ENCODE data around the gene C1orf210.

The C1orf210 gene

GRCh38 chr1:43319288-43319687 is 33.9 kb upstream of the C1orf210 start:
- Histone ChIP-seq H3K36me3 (ENCODE audit: control insufficient read depth in 1 of 2, insufficient read depth in 2 of 2, low read length in 2 of 2) (no peaks in the 10 kb centered on the region), H3K27ac (ENCODE audit: low read length) (no peak overlapping the region), H3K4me3 (ENCODE audit: low read depth in 1 of 2, low read length in 2 of 2) (no peak overlapping the region), H3K27me3 (ENCODE audit: low read depth, low read length) (no peaks in the 10 kb centered on the region), H3K9me3 (ENCODE audit: control insufficient read depth in 1 of 2, low read length in 2 of 2) (no peaks in the 10 kb centered on the region), H3K4me1 (ENCODE audit: control insufficient read depth in 1 of 2, insufficient read depth in 2 of 2, low read length in 2 of 2) (no peaks in the 10 kb centered on the region)

GRCh38 chr1:43318831-43319230 is 33.5 kb upstream of the C1orf210 start:
- Histone ChIP-seq H3K9me3 (ENCODE audit: control insufficient read depth in 1 of 2, low read length in 2 of 2) (no peaks in the 10 kb centered on the region), H3K27me3 (ENCODE audit: low read depth, low read length) (no peaks in the 10 kb centered on the region), H3K36me3 (ENCODE audit: control insufficient read depth in 1 of 2, insufficient read depth in 2 of 2, low read length in 2 of 2) (no peaks in the 10 kb centered on the region), H3K4me3 (ENCODE audit: low read depth in 1 of 2, low read length in 2 of 2) (no peak overlapping the region), H3K4me1 (ENCODE audit: control insufficient read depth in 1 of 2, insufficient read depth in 2 of 2, low read length in 2 of 2) (no peaks in the 10 kb centered on the region), H3K27ac (ENCODE audit: low read length) (no peak overlapping the region)

- no peak overlapping the region for H3K27ac ChIP-seq (ENCODE audit: low read length)
- H3K4me3 ChIP-seq (ENCODE audit: low read depth in 1 of 2, low read length in 2 of 2), result no peak overlapping the region
- H3K4me1 ChIP-seq (ENCODE audit: control insufficient read depth in 1 of 2, insufficient read depth in 2 of 2, low read length in 2 of 2), result no peaks in the 10 kb centered on the region
- H3K36me3 ChIP-seq (ENCODE audit: control insufficient read depth in 1 of 2, insufficient read depth in 2 of 2, low read length in 2 of 2), result no peaks in the 10 kb centered on the region
- no peaks in the 10 kb centered on the region for H3K27me3 ChIP-seq (ENCODE audit: low read depth, low read length)
- no peaks in the 10 kb centered on the region for H3K9me3 ChIP-seq (ENCODE audit: control insufficient read depth in 1 of 2, low read length in 2 of 2)
These were observed 32.6 kb upstream of the C1orf210 start for GRCh38 chr1:43317817-43318471.

- Histone ChIP-seq H3K27me3 (ENCODE audit: low read depth, low read length) (no peaks in the 10 kb centered on the region), H3K36me3 (ENCODE audit: control insufficient read depth in 1 of 2, insufficient read depth in 2 of 2, low read length in 2 of 2) (no peaks in the 10 kb centered on the region), H3K4me3 (ENCODE audit: low read depth in 1 of 2, low read length in 2 of 2) (no peak overlapping the region), H3K27ac (ENCODE audit: low read length) (no peak overlapping the region), H3K4me1 (ENCODE audit: control insufficient read depth in 1 of 2, insufficient read depth in 2 of 2, low read length in 2 of 2) (no peaks in the 10 kb centered on the region), H3K9me3 (ENCODE audit: control insufficient read depth in 1 of 2, low read length in 2 of 2) (no peaks in the 10 kb centered on the region)
These were observed 31.5 kb upstream of the C1orf210 start for GRCh38 chr1:43316738-43317520.

- no peaks in the 10 kb centered on the region for H3K36me3 ChIP-seq (ENCODE audit: control insufficient read depth in 1 of 2, insufficient read depth in 2 of 2, low read length in 2 of 2)
- no peak overlapping the region for H3K4me3 ChIP-seq (ENCODE audit: low read depth in 1 of 2, low read length in 2 of 2)
- no peak overlapping the region for H3K27ac ChIP-seq (ENCODE audit: low read length)
- H3K4me1 ChIP-seq (ENCODE audit: control insufficient read depth in 1 of 2, insufficient read depth in 2 of 2, low read length in 2 of 2), result no peaks in the 10 kb centered on the region
- no peaks in the 10 kb centered on the region for H3K27me3 ChIP-seq (ENCODE audit: low read depth, low read length)
- no peaks in the 10 kb centered on the region for H3K9me3 ChIP-seq (ENCODE audit: control insufficient read depth in 1 of 2, low read length in 2 of 2)
These were observed 30.8 kb upstream of the C1orf210 start for GRCh38 chr1:43315963-43316737.

GRCh38 chr1:43315481-43315880 is 30.1 kb upstream of the C1orf210 start:
- Histone ChIP-seq H3K9me3 (ENCODE audit: control insufficient read depth in 1 of 2, low read length in 2 of 2) (no peaks in the 10 kb centered on the region), H3K27ac (ENCODE audit: low read length) (no peak overlapping the region), H3K27me3 (ENCODE audit: low read depth, low read length) (no peaks in the 10 kb centered on the region), H3K4me3 (ENCODE audit: low read depth in 1 of 2, low read length in 2 of 2) (no peak overlapping the region), H3K36me3 (ENCODE audit: control insufficient read depth in 1 of 2, insufficient read depth in 2 of 2, low read length in 2 of 2) (no peaks in the 10 kb centered on the region), H3K4me1 (ENCODE audit: control insufficient read depth in 1 of 2, insufficient read depth in 2 of 2, low read length in 2 of 2) (no peaks in the 10 kb centered on the region)

GRCh38 chr1:43314233-43314632 is 28.9 kb upstream of the C1orf210 start:
- no peaks in the 10 kb centered on the region for H3K36me3 ChIP-seq (ENCODE audit: control insufficient read depth in 1 of 2, insufficient read depth in 2 of 2, low read length in 2 of 2)
- no peaks in the 10 kb centered on the region for H3K4me1 ChIP-seq (ENCODE audit: control insufficient read depth in 1 of 2, insufficient read depth in 2 of 2, low read length in 2 of 2)
- H3K27me3 ChIP-seq (ENCODE audit: low read depth, low read length), result no peaks in the 10 kb centered on the region
- no peak overlapping the region for H3K4me3 ChIP-seq (ENCODE audit: low read depth in 1 of 2, low read length in 2 of 2)
- no peaks in the 10 kb centered on the region for H3K9me3 ChIP-seq (ENCODE audit: control insufficient read depth in 1 of 2, low read length in 2 of 2)
- H3K27ac ChIP-seq (ENCODE audit: low read length), result no peak overlapping the region

- Histone ChIP-seq H3K4me1 (ENCODE audit: control insufficient read depth in 1 of 2, insufficient read depth in 2 of 2, low read length in 2 of 2) (no peaks in the 10 kb centered on the region), H3K27ac (ENCODE audit: low read length) (no peak overlapping the region), H3K36me3 (ENCODE audit: control insufficient read depth in 1 of 2, insufficient read depth in 2 of 2, low read length in 2 of 2) (no peaks in the 10 kb centered on the region), H3K27me3 (ENCODE audit: low read depth, low read length) (no peaks in the 10 kb centered on the region), H3K9me3 (ENCODE audit: control insufficient read depth in 1 of 2, low read length in 2 of 2) (no peaks in the 10 kb centered on the region), H3K4me3 (ENCODE audit: low read depth in 1 of 2, low read length in 2 of 2) (no peak overlapping the region)
These were observed 28.4 kb upstream of the C1orf210 start for GRCh38 chr1:43313771-43314170.

GRCh38 chr1:43312663-43313515 is 27.5 kb upstream of the C1orf210 start:
- H3K27ac ChIP-seq (ENCODE audit: low read length), result no peak overlapping the region
- no peaks in the 10 kb centered on the region for H3K4me1 ChIP-seq (ENCODE audit: control insufficient read depth in 1 of 2, insufficient read depth in 2 of 2, low read length in 2 of 2)
- no peaks in the 10 kb centered on the region for H3K9me3 ChIP-seq (ENCODE audit: control insufficient read depth in 1 of 2, low read length in 2 of 2)
- no peaks in the 10 kb centered on the region for H3K36me3 ChIP-seq (ENCODE audit: control insufficient read depth in 1 of 2, insufficient read depth in 2 of 2, low read length in 2 of 2)
- H3K27me3 ChIP-seq (ENCODE audit: low read depth, low read length), result no peaks in the 10 kb centered on the region
- H3K4me3 ChIP-seq (ENCODE audit: low read depth in 1 of 2, low read length in 2 of 2), result no peak overlapping the region

GRCh38 chr1:43312212-43312623 is 26.8 kb upstream of the C1orf210 start:
- Histone ChIP-seq H3K27ac (ENCODE audit: low read length) (no peak overlapping the region), H3K4me1 (ENCODE audit: control insufficient read depth in 1 of 2, insufficient read depth in 2 of 2, low read length in 2 of 2) (no peaks in the 10 kb centered on the region), H3K4me3 (ENCODE audit: low read depth in 1 of 2, low read length in 2 of 2) (no peak overlapping the region), H3K9me3 (ENCODE audit: control insufficient read depth in 1 of 2, low read length in 2 of 2) (no peaks in the 10 kb centered on the region), H3K27me3 (ENCODE audit: low read depth, low read length) (no peaks in the 10 kb centered on the region), H3K36me3 (ENCODE audit: control insufficient read depth in 1 of 2, insufficient read depth in 2 of 2, low read length in 2 of 2) (no peaks in the 10 kb centered on the region)

GRCh38 chr1:43311521-43311920 is 26.1 kb upstream of the C1orf210 start:
- no peak overlapping the region for H3K27ac ChIP-seq (ENCODE audit: low read length)
- no peaks in the 10 kb centered on the region for H3K4me1 ChIP-seq (ENCODE audit: control insufficient read depth in 1 of 2, insufficient read depth in 2 of 2, low read length in 2 of 2)

More at GRCh38 chr1:43311521-43311920, 26.1 kb upstream of the C1orf210 start:
- H3K27me3 ChIP-seq (ENCODE audit: low read depth, low read length), result no peaks in the 10 kb centered on the region
- no peak overlapping the region for H3K4me3 ChIP-seq (ENCODE audit: low read depth in 1 of 2, low read length in 2 of 2)
- H3K9me3 ChIP-seq (ENCODE audit: control insufficient read depth in 1 of 2, low read length in 2 of 2), result no peaks in the 10 kb centered on the region
- no peaks in the 10 kb centered on the region for H3K36me3 ChIP-seq (ENCODE audit: control insufficient read depth in 1 of 2, insufficient read depth in 2 of 2, low read length in 2 of 2)

Data from muscle layer of duodenum (tissue), 2 donors.